Stimulated activated naive B cell treated with anti-CD40 and anti-IgM and Interleukin-4, amounts not matched to agents 10 μg/mL and 1 μg/mL and 100 μg/mL, for 72 hours (primary cell): ENCODE data around the gene PRICKLE3.
A peak's percentile ranks its signal among the peaks of the same experiment; 100 is the strongest.
"Not testable (repeated sequence)": the region's sequence is repeated elsewhere in the genome, so short reads cannot be mapped to it uniquely, and the experiment has no call there.

Experiments
- ATAC-seq, 2 donors: fragments of 150-1000 bp; cut with Tn5 transposase; replicated peaks; 2 replicates each; pipeline ENCODE4 v1.10.0; 2021; ENCODE audit warnings: moderate library complexity in 1 of 2
- DNase-seq: peaks from one replicate; pipeline ENCODE4 v3.0.0; 2021
- H3K27ac Mint-ChIP-seq: one replicate; pipeline ENCODE4 v1.8.0; 2022; ENCODE audit warnings: mild to moderate bottlenecking, mixed read lengths
- H3K27me3 Mint-ChIP-seq, 2 donors: one replicate each; pipeline ENCODE4 v1.8.0; 2022; ENCODE audit warnings: mixed read lengths in 2 of 2
- H3K36me3 Mint-ChIP-seq, 2 donors: one replicate each; pipeline ENCODE4 v1.8.0; 2022; ENCODE audit warnings: mixed read lengths in 2 of 2, mild to moderate bottlenecking in 1 of 2
- H3K4me1 Mint-ChIP-seq, 2 donors: one replicate each; pipeline ENCODE4 v1.8.0; 2022; ENCODE audit warnings: mixed read lengths in 2 of 2, mild to moderate bottlenecking in 1 of 2
- H3K4me3 Mint-ChIP-seq, 2 donors: one replicate each; pipeline ENCODE4 v1.8.0; 2022; ENCODE audit warnings: mild to moderate bottlenecking in 2 of 2, mixed read lengths in 2 of 2, moderate library complexity in 1 of 2
- H3K9me3 Mint-ChIP-seq, 2 donors: one replicate each; pipeline ENCODE4 v1.8.0; 2022; ENCODE audit warnings: mixed read lengths in 2 of 2, mild to moderate bottlenecking in 1 of 2

PRICKLE3 gene

DNA sequence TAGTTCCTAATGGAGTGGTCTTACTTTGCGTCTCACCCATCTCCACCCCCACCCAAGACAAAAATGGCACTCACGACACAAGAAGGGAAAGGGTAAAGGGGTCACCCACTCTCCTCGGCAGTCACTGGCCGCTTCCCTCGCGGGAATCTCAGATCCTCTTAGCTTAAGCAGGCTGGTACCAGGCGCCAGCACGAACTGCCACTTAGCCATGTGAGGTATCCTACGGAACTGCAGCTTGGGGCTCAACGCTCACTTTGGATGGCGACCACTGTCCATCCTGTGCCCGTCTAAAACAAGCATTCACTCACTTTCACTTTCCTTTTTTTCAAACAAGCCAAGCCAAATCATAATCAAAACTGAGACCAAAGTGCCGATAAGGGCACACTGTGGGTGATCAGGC lies 38.2 kb downstream of the PRICKLE3 start:
- Mint-ChIP-seq H3K4me3 (no peak overlapping the region), H3K4me1 (peaks cover 2 to 10% of the 10 kb centered on the region in 2 donors), H3K36me3 (peaks cover 0 to 5% of the 10 kb centered on the region in 2 donors), H3K9me3 (no peaks in the 10 kb centered on the region), H3K27me3 (no peaks in the 10 kb centered on the region), H3K27ac (no peak overlapping the region)
- ATAC-seq = no peak
- no peak for DNase-seq

DNA sequence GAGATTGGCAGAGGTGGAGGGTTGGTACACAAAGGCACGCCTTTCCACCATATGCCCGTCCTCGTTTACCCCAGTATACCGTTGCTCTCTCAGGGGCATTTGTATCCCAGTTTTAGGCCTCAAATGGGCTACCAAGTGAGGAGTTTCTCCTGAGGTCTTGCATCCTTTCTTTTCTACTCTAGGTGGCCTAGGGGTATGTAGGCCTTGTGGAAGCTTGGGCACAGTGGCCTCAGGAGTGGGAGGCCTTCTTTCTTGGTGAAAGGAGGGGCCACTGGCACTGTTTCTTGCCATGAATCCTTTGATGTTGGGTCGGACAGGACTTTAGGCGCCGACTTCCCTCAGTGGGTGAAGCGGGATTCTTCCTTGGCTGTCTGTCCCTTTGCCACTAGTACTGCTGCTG lies 38.9 kb downstream of the PRICKLE3 start:
- Mint-ChIP-seq H3K36me3 (peaks cover 0 to 5% of the 10 kb centered on the region in 2 donors), H3K4me1 (peaks cover 2 to 10% of the 10 kb centered on the region in 2 donors), H3K27me3 (no peaks in the 10 kb centered on the region), H3K9me3 (no peaks in the 10 kb centered on the region), H3K4me3 (no peak overlapping the region), H3K27ac (no peak overlapping the region)
- no peak for DNase-seq
- ATAC-seq = no peak

DNA sequence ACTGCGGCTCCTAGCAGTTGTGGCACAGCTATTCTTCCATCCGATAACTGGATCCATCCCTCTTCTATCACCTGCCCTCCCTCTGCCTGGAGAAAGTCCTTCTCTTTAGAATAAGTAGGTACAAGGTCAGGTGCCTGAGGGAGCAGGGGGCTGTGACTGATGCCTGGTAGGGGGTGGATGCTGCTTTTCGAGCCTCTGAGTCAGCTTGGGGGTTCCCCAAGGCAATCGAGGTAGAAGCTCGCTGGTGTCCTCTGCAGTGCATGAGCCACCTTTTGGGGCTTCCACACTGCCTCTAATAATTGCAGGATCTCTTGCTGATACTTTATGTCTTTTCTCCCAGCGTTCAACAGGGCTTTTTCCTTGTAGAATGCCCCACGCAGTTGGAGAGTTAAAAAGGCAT lies 43.0 kb downstream of the PRICKLE3 start:
- not testable (repeated sequence) for H3K27me3 Mint-ChIP-seq, H3K27ac Mint-ChIP-seq, H3K4me1 Mint-ChIP-seq, ATAC-seq, DNase-seq, H3K4me3 Mint-ChIP-seq
- peaks cover 8 to 22% of the 10 kb centered on the region in 2 donors for H3K9me3 Mint-ChIP-seq
- H3K36me3 Mint-ChIP-seq = peaks cover 19 to 24% of the 10 kb centered on the region in 2 donors

DNA sequence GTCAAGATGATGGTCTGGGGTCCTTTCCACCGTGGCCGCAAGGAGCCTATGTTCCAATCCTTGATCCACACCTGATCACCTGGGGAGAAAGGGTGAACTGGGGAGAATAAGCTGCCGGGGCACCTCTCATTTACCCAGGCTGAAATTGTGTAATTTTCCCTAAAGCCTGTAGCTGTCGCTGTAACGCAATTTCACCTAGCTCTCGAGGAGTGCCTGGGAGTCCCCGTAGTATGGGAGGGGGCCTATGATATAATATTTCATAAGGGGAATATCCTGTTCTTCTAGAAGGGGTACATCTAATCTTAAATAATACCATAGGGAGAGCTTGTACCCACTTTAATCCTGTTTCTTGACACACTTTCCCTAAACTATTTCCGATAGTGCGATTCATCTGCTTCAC lies 43.9 kb downstream of the PRICKLE3 start:
- not testable (repeated sequence) for DNase-seq, H3K27ac Mint-ChIP-seq, H3K27me3 Mint-ChIP-seq, H3K4me1 Mint-ChIP-seq, ATAC-seq, H3K4me3 Mint-ChIP-seq
- H3K9me3 Mint-ChIP-seq = peaks cover 8 to 22% of the 10 kb centered on the region in 2 donors
- peaks cover 19 to 21% of the 10 kb centered on the region in 2 donors for H3K36me3 Mint-ChIP-seq

DNA sequence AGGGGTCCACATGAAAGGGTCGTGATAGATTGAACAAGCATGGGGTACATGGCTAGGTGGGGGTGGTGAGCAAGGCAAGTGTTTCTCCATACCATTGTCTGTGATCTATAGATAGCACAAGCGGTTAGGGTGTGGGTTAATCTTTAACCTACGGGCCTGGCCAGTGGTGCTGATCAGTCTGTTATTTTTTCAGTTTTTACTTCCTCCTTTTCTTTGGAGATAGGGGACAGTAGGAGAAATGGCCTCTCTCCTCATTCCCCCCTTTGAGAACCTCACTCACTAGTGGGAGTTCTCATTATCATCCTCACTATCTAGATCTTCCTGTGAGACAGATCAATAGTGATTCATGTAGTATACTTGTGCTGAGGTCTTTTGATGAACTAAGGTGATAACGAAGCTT lies 46.5 kb downstream of the PRICKLE3 start:
- ATAC-seq = no peak
- DNase-seq = no peak
- H3K4me3 Mint-ChIP-seq = no peak overlapping the region
- H3K4me1 Mint-ChIP-seq = no peaks in the 10 kb centered on the region
- H3K9me3 Mint-ChIP-seq = peaks cover 10 to 26% of the 10 kb centered on the region in 2 donors
- no peaks in the 10 kb centered on the region for H3K27me3 Mint-ChIP-seq
- H3K36me3 Mint-ChIP-seq = peaks cover 22 to 25% of the 10 kb centered on the region in 2 donors
- H3K27ac Mint-ChIP-seq = no peak overlapping the region

DNA sequence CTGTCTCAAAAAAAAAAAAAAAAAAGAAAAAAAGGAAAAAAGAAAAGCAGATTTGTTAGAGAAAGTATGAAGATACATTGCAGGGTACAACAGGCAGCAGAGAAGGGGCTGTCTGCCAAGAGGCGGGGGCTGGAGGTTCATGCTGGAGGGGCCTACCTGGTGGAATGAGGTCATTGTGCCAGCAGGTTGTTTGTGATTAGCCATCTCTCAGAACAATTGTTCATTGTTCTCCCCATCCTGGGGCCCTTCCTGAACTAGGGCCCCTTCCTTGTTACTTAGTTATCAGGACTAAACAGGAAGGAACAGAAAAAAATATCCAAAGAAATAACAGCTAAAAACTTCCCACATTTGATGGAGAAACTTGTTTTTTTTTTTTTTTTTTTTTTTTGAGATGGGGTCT lies 48.7 kb downstream of the PRICKLE3 start:
- Mint-ChIP-seq H3K9me3 (peaks cover 10 to 26% of the 10 kb centered on the region in 2 donors), H3K4me3 (no peak overlapping the region), H3K36me3 (peaks cover 22 to 25% of the 10 kb centered on the region in 2 donors), H3K27me3 (no peaks in the 10 kb centered on the region), H3K4me1 (no peaks in the 10 kb centered on the region), H3K27ac (no peak overlapping the region)
- DNase-seq = no peak
- ATAC-seq = no peak

DNA sequence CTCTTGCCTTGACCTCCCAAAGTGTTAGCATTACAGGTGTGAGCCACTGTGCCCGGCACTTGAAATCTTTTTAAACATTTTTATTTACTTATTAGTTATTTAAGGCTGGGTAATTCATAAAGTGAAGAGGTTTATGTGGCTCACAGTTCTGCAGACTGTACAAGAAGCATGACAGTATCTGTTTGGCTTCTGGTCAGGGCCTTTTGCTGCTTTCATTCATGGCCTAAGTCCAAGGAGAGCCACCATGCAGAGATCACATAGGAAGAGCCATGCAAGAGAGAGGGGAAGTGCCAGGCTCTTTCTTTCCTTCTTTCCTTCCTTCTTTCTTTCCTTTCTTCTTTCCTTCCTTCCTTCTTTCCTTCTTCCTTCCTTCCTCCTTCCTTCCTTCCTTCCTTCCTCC lies 52.4 kb downstream of the PRICKLE3 start:
- peaks cover 3 to 5% of the 10 kb centered on the region in 2 donors for H3K36me3 Mint-ChIP-seq
- no peak overlapping the region for H3K4me3 Mint-ChIP-seq
- H3K9me3 Mint-ChIP-seq = peaks cover 2 to 4% of the 10 kb centered on the region in 2 donors
- no peak for ATAC-seq
- H3K4me1 Mint-ChIP-seq = no peaks in the 10 kb centered on the region
- no peak overlapping the region for H3K27ac Mint-ChIP-seq
- no peaks in the 10 kb centered on the region for H3K27me3 Mint-ChIP-seq
- no peak for DNase-seq

DNA sequence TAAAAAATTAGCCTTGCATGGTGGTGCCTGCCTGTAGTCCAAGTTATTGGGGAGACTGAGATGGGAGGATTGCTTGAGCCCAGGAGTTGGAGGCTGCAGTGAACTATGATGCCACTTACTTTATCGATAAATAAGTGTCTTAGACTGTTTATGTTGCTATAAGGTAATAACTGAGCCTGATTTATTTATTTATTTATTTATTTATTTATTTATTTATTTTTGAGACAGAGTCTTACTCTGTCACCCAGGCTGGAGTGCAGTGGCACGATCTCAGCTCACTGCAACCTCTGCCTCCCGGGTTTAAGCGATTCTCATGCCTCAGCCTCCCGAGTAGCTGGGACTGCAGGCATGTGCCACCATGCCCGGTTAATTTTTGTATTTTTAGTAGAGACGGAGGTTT lies 53.9 kb downstream of the PRICKLE3 start:
- H3K9me3 Mint-ChIP-seq, H3K4me3 Mint-ChIP-seq, H3K36me3 Mint-ChIP-seq, H3K4me1 Mint-ChIP-seq, ATAC-seq, H3K27ac Mint-ChIP-seq, H3K27me3 Mint-ChIP-seq, DNase-seq: not testable (repeated sequence)

DNA sequence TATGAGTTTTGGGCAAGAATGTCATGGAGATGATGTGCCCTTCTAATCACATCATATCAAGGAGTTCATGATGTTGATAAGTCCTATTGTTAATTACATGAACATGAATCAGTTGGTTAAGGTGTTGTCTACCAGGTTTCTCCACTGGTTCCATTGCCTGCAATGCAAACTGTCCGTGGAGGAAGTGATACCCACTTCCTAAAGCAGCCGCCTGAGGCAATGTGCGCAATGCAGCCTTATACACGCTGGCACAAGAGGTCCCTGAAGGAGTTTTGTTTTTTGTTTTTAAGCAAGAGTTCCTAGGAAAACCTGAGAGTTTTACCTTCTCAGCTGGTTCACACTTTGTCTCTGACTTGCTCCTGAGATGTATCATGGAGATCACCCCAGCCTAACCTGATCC lies 56.7 kb downstream of the PRICKLE3 start:
- H3K27me3 Mint-ChIP-seq = no peaks in the 10 kb centered on the region
- no peak overlapping the region for H3K4me3 Mint-ChIP-seq
- DNase-seq (no peak), ATAC-seq (peak; percentile 59 to 63)
- no peaks in the 10 kb centered on the region for H3K4me1 Mint-ChIP-seq
- H3K9me3 Mint-ChIP-seq = no peaks in the 10 kb centered on the region
- no peaks in the 10 kb centered on the region for H3K36me3 Mint-ChIP-seq
- no peak overlapping the region for H3K27ac Mint-ChIP-seq

DNA sequence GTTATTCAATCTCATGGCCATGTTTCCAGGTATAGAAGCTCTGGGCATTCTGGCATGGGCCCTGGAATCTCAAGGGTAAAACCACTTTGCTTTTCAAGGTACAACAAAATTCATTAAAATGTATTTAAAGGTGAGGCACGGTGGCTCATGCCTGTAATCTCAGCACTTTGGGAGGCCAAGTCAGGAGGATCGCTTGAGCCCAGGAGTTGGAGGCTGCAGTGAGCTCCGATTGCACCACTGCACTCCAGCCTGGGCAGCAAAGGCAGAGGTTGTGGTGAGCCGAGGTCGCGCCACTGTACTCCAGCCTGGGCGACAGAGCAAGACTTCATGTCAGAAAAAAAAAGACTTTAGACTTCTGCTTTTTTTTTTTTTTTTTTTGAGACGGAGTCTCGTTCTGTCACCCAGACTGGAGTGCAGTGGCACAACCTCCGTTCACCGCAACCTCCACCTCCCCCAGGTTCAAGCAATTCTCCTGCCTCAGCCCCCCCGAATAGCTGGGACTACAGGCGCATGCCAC lies 58.4 kb downstream of the PRICKLE3 start:
- H3K4me3 Mint-ChIP-seq, H3K36me3 Mint-ChIP-seq, H3K27ac Mint-ChIP-seq, DNase-seq, H3K4me1 Mint-ChIP-seq, H3K9me3 Mint-ChIP-seq, H3K27me3 Mint-ChIP-seq, ATAC-seq: not testable (repeated sequence)
